Measurements from ENCODE around the gene MTUS2.

Gene MTUS2

DNA sequence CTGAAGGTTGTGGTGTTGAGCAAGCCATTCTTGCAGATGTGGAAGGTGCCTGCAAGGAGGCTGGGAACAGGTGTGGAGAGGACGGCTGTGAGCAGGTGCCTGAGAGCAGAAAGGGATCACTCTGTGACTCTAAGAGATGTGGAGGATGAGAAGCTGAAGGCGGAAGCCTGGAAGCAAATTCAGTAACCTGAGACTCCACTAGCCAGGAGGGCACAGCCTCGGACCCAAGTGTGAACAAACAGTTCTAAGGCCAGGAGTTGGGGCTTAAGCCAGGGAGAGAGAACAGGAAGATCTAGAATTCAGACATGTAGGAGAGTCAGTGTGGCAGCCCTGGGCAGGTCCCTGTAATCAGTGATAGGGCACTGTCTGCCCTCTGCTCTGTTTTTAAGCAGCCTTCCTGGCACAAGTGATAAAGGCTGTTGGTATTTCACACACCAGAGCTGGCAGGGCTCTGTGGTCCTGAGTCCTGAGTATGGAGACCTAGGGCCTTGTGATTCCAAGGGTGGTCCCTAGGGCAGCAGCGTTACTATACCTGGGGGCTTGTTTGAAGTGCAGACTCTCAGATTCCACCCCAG is 644.1 kb downstream of the MTUS2 start:
- DNase-seq, result no peak

DNA sequence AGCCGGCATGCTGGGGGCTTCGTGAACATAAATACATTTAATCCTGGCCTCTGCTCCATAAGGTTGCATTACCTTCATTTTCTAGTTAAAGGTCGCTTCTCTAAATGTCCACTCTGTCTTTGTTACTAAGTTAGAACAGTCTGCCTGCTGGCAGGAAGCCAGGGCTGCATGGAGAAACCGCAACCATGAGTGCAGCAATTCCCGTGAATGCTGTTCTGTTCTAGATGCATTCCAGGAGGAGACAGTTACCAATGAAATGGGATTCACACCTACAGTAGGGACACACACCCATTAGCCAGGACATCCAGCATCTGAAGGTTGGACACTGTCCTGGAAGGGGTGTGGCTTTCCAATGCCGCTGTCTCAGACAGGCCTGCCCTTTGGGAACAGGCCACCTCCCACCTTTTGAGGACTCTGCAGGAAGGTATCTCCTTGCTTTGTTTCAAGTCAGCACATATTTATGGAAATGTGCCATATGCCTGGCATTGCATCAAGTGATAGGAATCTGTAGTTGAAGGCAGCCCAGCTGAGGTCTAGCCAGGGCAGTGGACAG is 645.7 kb downstream of the MTUS2 start:
- DNase-seq, result no peak

DNA sequence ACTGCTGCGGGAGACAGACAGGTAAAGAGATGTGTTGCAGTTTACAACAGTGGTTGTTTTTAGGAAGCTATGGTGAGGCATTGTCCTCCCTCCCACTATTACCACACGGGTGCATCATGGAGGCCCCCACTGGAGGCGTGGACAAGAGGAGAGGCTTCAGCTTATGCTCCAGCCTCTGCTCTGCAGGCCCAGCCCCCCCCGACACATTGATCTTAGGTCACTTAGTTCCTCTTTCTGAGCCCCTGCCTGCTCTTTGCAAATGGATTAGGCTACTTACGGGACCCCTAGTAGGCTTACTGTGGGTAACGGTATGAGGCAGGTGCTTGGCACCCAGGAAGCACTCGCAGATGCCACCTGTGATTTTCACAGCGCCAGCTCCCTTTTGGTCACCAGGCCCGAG is 651.4 kb downstream of the MTUS2 start:
- DNase-seq, result no peak

DNA sequence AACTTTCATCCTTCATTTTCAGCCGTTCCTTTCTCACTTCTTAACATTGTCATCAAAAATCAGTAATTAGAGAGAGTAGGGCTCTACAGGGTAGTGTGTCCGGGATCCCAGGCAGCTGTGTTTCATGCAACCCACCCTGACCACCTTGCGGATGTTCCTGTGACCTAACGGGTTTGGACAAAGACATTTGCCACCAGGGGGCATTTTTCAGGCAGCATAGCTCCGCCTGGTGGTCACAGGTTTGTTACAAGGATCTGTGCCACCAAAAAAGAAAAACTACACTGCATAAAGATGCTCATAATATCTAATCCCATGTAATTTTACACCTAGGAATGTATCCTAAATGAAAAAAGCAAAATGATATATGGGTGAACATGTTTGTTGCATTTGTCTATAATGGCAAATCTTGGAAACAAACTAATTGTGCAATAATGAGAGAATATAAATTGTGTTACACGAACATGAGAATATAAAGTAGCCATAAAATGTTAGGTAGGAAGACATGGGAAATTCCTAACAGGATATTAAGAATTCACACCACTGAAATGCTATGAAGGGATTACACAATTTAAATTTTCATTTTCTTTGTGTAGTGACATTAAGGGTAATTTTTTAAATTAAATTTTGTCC is 652.3 kb downstream of the MTUS2 start:
- DNase-seq, result no peak

GRCh38 chr13:29473166-29473565 is 653.0 kb downstream of the MTUS2 start:
- no peak for DNase-seq

GRCh38 chr13:29474991-29475390 is 654.9 kb downstream of the MTUS2 start:
- no peak for DNase-seq

DNA sequence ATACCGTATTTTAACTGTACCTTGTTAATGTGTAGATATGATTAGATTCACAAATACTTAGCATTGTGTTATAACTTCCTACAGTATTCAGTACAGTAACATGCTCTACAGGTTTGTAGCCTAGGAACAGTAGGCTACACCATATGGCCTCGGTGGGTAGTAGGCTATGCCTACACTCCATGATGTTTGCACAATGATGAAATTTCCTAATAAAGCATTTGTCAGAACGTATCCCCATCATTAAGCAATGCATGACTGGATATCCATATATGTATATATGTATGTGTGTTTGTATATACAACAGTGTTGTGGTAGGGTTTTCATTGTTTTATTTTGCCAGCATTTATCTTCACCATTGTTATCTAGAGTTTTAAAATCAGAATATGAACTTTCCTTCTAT is 655.9 kb downstream of the MTUS2 start:
- DNase-seq, result no peak

- no peak for DNase-seq
These were observed 659.8 kb downstream of the MTUS2 start for GRCh38 chr13:29479716-29480492.

DNA sequence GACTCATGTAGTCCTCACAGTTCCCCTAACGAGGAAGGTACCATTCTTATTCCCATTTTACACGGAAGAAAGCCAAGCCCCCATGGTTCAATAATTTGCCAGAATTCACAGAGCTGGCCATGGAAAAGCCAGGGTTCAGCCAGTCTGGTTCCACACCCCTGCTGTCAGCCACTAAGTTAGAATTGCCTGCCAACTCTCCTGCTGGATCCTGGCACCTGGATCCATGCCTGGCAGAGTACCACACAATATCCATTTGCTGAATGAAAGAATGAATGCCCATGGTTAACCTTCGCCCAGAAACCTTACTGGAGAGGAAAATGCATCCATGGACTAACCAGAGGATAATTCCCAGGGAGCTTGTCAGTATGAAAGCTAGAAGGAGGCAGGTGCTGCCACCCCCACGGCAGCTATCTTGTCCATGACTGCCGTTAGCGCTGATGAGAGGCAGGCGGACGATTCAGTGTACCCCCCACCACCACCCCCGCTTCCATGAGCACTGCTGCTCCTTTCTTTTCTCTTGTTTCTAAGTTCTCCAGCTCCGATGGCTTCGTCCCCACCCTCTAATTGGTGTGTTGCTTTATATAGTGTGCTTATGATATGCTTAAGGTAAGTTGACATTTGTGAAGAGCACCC is 660.9 kb downstream of the MTUS2 start:
- DNase-seq, result no peak

GRCh38 chr13:29481603-29482002 is 661.5 kb downstream of the MTUS2 start:
- no peak for DNase-seq

- DNase-seq, result no peak
These were observed 662.4 kb downstream of the MTUS2 start for GRCh38 chr13:29482504-29482903.

GRCh38 chr13:29483211-29483610 is 663.1 kb downstream of the MTUS2 start:
- DNase-seq, result no peak

DNA sequence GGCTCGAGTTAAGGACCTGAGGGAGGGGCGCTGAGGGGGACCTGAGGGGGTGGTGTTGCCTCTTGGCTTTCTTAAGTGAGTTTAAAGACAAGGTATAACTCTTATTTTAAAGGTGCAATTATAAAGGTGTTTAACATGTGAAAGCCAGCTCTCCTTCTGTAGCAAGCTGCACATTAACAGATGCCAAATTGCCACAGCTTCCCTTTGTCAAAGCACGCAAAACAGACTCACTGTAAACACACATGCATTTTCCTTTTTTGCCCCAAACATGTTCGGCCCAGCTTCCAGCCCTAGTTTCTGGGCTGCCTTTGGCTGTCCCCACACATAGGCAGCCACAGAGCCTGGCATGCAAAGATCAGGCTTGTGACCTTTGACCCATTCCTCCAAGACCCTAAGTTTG is 663.5 kb downstream of the MTUS2 start:
- no peak for DNase-seq

- peak; percentile 29 for DNase-seq
These were observed 664.1 kb downstream of the MTUS2 start for GRCh38 chr13:29484236-29484635.

DNA sequence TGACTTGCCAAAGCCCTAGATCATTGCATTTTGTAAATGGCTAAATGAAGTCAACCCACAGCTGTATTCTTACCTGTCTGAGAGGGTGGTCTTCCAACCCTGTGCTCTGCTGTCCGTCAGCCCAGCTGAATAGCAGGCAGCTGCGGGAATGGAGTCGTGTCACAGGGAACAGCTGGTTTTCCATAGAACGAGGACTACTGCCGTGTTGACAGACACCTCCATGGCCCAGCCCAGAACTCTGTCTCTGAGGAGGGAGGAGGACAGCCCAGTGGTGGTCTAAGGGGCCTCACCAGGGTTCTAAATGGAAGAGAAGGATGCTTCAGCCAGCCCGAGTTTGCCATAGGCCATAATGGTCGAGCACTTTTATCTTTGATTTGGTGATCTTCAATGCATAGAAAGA is 664.7 kb downstream of the MTUS2 start:
- no peak for DNase-seq

- DNase-seq, result no peak
These were observed 666.4 kb downstream of the MTUS2 start for GRCh38 chr13:29486551-29486950.

DNA sequence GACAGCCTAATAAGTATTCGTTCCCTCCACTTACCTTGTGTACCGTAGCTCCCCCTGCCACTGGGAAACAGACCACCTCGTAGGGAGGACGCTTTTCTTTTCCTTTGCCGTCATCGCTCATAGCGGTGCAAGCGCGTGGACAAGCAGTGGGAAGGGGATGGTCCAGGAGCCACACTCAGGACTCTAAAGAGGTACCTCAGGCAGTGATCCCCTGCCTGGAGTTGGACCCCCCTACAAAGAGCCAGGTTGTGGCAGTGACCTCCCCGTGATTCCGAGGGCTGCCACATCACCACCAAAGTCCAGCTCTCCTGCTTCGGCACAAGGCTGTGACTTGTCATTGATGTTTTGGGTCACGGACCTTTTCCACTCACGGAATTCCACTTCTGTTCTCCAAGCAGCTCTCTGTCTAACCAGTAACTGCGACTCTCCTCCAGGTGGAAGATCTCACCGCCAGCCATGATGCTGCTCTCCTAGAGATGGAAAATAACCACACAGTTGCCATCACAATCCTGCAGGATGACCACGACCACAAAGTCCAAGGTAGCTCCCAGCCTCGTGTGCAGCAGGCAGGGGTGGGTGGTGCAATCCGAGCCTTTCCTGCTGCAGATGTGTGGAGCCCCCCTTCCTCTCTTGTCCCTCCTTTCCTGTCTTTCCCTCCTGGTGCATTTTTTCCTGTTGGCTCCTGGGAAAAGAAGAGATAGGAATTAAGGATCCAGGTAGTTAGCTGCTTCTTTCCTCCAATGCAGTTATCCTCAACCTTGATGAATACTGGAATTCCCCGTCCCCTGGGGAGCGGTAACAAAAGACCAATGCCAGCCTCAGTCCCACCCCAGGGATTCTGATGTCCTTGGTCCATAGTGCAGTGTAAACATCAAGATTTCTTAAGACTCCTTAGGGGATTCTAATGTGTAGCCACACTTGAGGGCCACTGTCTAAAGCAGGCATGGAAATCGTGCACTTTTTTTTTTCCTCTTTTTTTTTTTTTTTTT is 667.6 kb downstream of the MTUS2 start:
- DNase-seq, result no peak

DNA sequence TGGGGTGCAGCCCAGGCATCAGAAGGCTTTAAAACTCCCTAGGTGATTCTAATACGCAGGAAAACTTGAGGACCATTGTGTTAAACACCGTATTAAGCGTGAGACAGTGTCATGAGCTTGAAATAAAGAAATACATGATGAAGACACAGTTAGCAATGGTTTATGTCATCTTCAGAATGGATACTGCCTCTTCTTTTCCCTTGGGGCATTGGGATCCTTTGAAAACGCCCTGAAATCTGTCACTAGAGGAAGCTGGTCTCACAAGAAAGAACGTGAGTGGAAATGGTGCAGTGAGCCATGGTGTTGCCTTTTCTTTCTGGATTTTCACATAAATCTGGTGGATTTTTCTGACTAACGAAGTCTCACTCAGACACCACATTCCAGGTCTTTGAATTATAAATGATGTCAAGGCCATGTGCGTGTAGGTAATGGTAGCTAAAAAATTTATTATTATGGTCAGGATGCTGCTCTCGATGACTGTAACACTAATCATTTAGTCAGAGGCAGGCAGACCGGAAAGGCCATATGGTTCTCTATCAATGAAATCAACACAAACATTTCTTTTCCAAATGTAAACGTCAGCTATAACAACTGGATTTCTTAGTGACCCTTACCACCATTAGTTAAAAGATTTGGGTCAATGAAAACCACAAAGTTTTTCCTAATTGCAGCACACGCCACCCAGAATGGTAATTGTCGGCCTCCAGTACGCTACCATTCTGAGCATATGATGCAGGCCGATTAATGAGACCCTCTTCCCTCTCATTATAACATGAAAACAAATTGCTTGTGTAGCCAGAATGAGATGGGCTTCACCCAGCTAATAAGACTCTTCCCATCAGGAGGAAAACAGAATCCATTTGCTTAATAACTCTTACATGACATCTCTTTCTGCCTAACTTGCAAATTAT is 669.8 kb downstream of the MTUS2 start:
- DNase-seq, result no peak

GRCh38 chr13:29490561-29490885 is 670.4 kb downstream of the MTUS2 start:
- no peak for DNase-seq

- DNase-seq, result no peak
These were observed 671.1 kb downstream of the MTUS2 start for GRCh38 chr13:29491248-29491647.

- DNase-seq, result no peak
These were observed 673.7 kb downstream of the MTUS2 start for GRCh38 chr13:29493796-29494195.

All from NCI-H526 treated with DMSO at 0.1 percent for 48 hours (cell line).